GM23338 (cell line): Measurements from ENCODE around the gene CDC34. TPM values are rescaled to one million over a fixed set of nuclear protein-coding genes. Genes with fewer than 3 reads are reported as not detected.

Experiments used
- ATAC-seq: fragments of 200-7000 bp; cut with Tn5 transposase; 3 replicates; pipeline ENCODE4 v1.9.1; 2020
- DNase-seq: peaks from one replicate; pipeline ENCODE4 v3.0.0-alpha.2; 2015; ENCODE audit warnings: low spot score
- H2AFZ ChIP-seq: fragments of 200-600 bp; sonication (generic); 2 replicates; pipeline ENCODE4 v1.8.0; 2016; ENCODE audit warnings: antibody characterized with exemption, mild to moderate bottlenecking, moderate library complexity
- H3F3A ChIP-seq: fragments of 200-600 bp; sonication (generic); replicated peaks from 2 replicates; pipeline ENCODE4 v1.8.0; 2017; ENCODE audit warnings: antibody characterized with exemption, mixed run types, low read depth
- H3K27ac ChIP-seq: fragments of 200-600 bp; sonication (generic); 2 replicates; pipeline ENCODE4 v1.6.1; 2016; ENCODE audit warnings: low read depth
- H3K27me3 ChIP-seq: fragments of 200-600 bp; sonication (generic); 2 replicates; pipeline ENCODE4 v1.8.0; 2016; ENCODE audit warnings: mild to moderate bottlenecking, mixed run types, moderate library complexity; ENCODE audit not compliant: insufficient read depth
- H3K36me3 ChIP-seq: fragments of 200-600 bp; sonication (generic); 2 replicates; pipeline ENCODE4 v1.8.0; 2016; ENCODE audit warnings: mild to moderate bottlenecking; ENCODE audit not compliant: insufficient read depth
- H3K4me1 ChIP-seq: fragments of 200-600 bp; sonication (generic); 2 replicates; pipeline ENCODE4 v1.8.0; 2016; ENCODE audit warnings: mild to moderate bottlenecking, moderate library complexity; ENCODE audit not compliant: insufficient read depth
- H3K4me2 ChIP-seq: fragments of 200-600 bp; sonication (generic); 2 replicates; pipeline ENCODE4 v1.7.1; 2017; ENCODE audit warnings: mixed run types
- H3K4me3 ChIP-seq: fragments of 200-600 bp; sonication (generic); 2 replicates; pipeline ENCODE4 v1.6.1; 2016; ENCODE audit warnings: mixed run types
- H3K79me2 ChIP-seq: fragments of 200-600 bp; sonication (generic); replicated peaks from 2 replicates; pipeline ENCODE4 v1.8.0; 2017; ENCODE audit warnings: mild to moderate bottlenecking; ENCODE audit not compliant: insufficient read depth
- H3K9me2 ChIP-seq: fragments of 200-600 bp; sonication (generic); 2 replicates; pipeline ENCODE4 v1.8.0; 2017; ENCODE audit not compliant: insufficient read depth
- H4K20me1 ChIP-seq: fragments of 200-600 bp; sonication (generic); replicated peaks from 2 replicates; pipeline ENCODE4 v1.8.0; 2017; ENCODE audit warnings: mild to moderate bottlenecking; ENCODE audit not compliant: insufficient read depth
- H3K27ac Mint-ChIP-seq: 2 replicates; pipeline ENCODE4 v1.8.0; 2020; ENCODE audit warnings: inconsistent platforms, mild to moderate bottlenecking, moderate library complexity, mixed read lengths
- H3K27me3 Mint-ChIP-seq: 3 replicates; pipeline ENCODE4 v1.8.0; 2022; ENCODE audit warnings: low read depth, mild to moderate bottlenecking, moderate library complexity, mixed read lengths, inconsistent platforms; ENCODE audit not compliant: insufficient read depth, poor library complexity
- H3K36me3 Mint-ChIP-seq: 3 replicates; pipeline ENCODE4 v1.8.0; 2021; ENCODE audit warnings: low read depth, mild to moderate bottlenecking, inconsistent platforms, moderate library complexity, mixed read lengths
- H3K4me1 Mint-ChIP-seq: 3 replicates; pipeline ENCODE4 v1.8.0; 2020; ENCODE audit warnings: mild to moderate bottlenecking, inconsistent platforms, mixed read lengths
- H3K4me3 Mint-ChIP-seq: 3 replicates; pipeline ENCODE4 v1.8.0; 2021; ENCODE audit warnings: moderate library complexity, mild to moderate bottlenecking, inconsistent platforms, mixed read lengths
- H3K9me3 Mint-ChIP-seq: 3 replicates; pipeline ENCODE4 v1.8.0; 2020; ENCODE audit warnings: moderate library complexity, mild to moderate bottlenecking, inconsistent platforms, mixed read lengths
- CREB1 ChIP-seq: fragments of 250-450 bp; sonication (Bioruptor Pico); IDR thresholded peaks from 2 replicates; pipeline ENCODE4 v1.5.0; 2020; ENCODE audit warnings: low read depth, mild to moderate bottlenecking, moderate library complexity
- CTCF ChIP-seq, 2 experiments: fragments of 200-600 bp in 1 of 2; sonication (generic) in 1 of 2; conservative IDR thresholded peaks; 2 replicates each; pipeline versions ENCODE4 v1.5.1 to v1.6.1; 2016 to 2017; ENCODE audit warnings: antibody characterized with exemption in 2 of 2, low read depth in 2 of 2, mild to moderate bottlenecking in 2 of 2, moderate library complexity in 1 of 2
- ETS1 ChIP-seq: IDR thresholded peaks from 2 replicates; pipeline ENCODE4 v1.6.1; 2016; ENCODE audit warnings: antibody characterized with exemption
- EZH2 ChIP-seq: fragments of 200-600 bp; sonication (generic); IDR thresholded peaks from one replicate; pipeline ENCODE4 v1.8.0; 2017; ENCODE audit warnings: antibody characterized with exemption, mild to moderate bottlenecking, low read depth; ENCODE audit not compliant: unreplicated experiment
- EZH2phosphoT487 ChIP-seq: fragments of 200-600 bp; sonication (generic); IDR thresholded peaks from one replicate; pipeline ENCODE4 v1.8.1; 2018; ENCODE audit warnings: antibody characterized with exemption; ENCODE audit not compliant: unreplicated experiment
- JUNB ChIP-seq: IDR thresholded peaks from one replicate; pipeline ENCODE4 v1.6.1; 2016; ENCODE audit warnings: antibody characterized with exemption; ENCODE audit not compliant: unreplicated experiment
- NANOG ChIP-seq: IDR thresholded peaks from 2 replicates; pipeline ENCODE4 v1.6.1; 2016; ENCODE audit warnings: antibody characterized with exemption, borderline replicate concordance
- POLR2AphosphoS5 ChIP-seq: IDR thresholded peaks from 2 replicates; pipeline ENCODE4 v1.6.1; 2016; ENCODE audit warnings: antibody characterized with exemption, low read depth
- REST ChIP-seq: IDR thresholded peaks from one replicate; pipeline ENCODE4 v1.6.1; 2018; ENCODE audit warnings: antibody characterized with exemption; ENCODE audit not compliant: unreplicated experiment
- STAT1 ChIP-seq: IDR thresholded peaks from one replicate; pipeline ENCODE4 v1.6.1; 2016; ENCODE audit warnings: antibody characterized with exemption; ENCODE audit not compliant: unreplicated experiment
- ZNF114 ChIP-seq: fragments of 250-450 bp; sonication (Bioruptor Pico); IDR thresholded peaks from 2 replicates; pipeline ENCODE4 v1.5.0; 2020; ENCODE audit warnings: mild to moderate bottlenecking, moderate library complexity
- ZNF331 ChIP-seq: fragments of 250-450 bp; sonication (Bioruptor Pico); IDR thresholded peaks from 2 replicates; pipeline ENCODE4 v1.5.0; 2020; ENCODE audit warnings: low read depth, mild to moderate bottlenecking, moderate library complexity
- ZNF462 ChIP-seq: fragments of 250-450 bp; sonication (Bioruptor Pico); IDR thresholded peaks from 2 replicates; pipeline ENCODE4 v1.5.0; 2020; ENCODE audit warnings: mild to moderate bottlenecking, moderate library complexity
- polyA plus RNA-seq: library from polyadenylated mRNA; unstranded; fragments of >200 nt; fragmentation: Nextera tagmentation; extraction: Ambion mirVana; gene quantifications from 2 replicates; pipeline ENCODE4 v1.2.1, GENCODE V29; 2016
- total RNA-seq: library from RNA; depleted of rRNA; stranded (reverse); fragments of >200 nt; shearing (Covaris generic); gene quantifications from 2 replicates; pipeline ENCODE4 v1.2.3, GENCODE V29; 2014

Gene CDC34
- total and polyA plus RNA-seq, 2 experiments from 2014 or later: 114 to 148 TPM

- H2AFZ ChIP-seq: no peak overlapping the region
- no peak overlapping the region for H3K4me3 ChIP-seq
- H3K27me3 Mint-ChIP-seq: peaks cover 4% of the 10 kb centered on the region
- DNase-seq (no peak), ATAC-seq (no peak)
- H3F3A ChIP-seq: no peaks in the 10 kb centered on the region
- H3K4me1 Mint-ChIP-seq: peaks cover 6% of the 10 kb centered on the region
- H3K9me3 Mint-ChIP-seq: peaks cover 19% of the 10 kb centered on the region
- no peaks in the 10 kb centered on the region for H4K20me1 ChIP-seq
- no peak overlapping the region for H3K4me2 ChIP-seq
- H3K79me2 ChIP-seq: no peaks in the 10 kb centered on the region
- H3K27ac ChIP-seq: no peak overlapping the region
- H3K9me2 ChIP-seq: no peaks in the 10 kb centered on the region
- TF ChIP-seq POLR2AphosphoS5 (no peak), ETS1 (no peak), EZH2phosphoT487 (no peak), JUNB (no peak), ZNF114 (no peak), STAT1 (no peak), CTCF (conservative IDR thresholded peaks at IDR 0.05; ENCODE audit: low read depth in 2 of 2) (no peak), ZNF331 (CRISPR knock-in tag) (no peak), CREB1 (no peak), REST (no peak), ZNF462 (CRISPR knock-in tag) (no peak), EZH2 (no peak), NANOG (no peak)
- no peaks in the 10 kb centered on the region for H3K4me1 ChIP-seq
- H3K36me3 ChIP-seq: no peaks in the 10 kb centered on the region
- no peaks in the 10 kb centered on the region for H3K27me3 ChIP-seq
- H3K4me3 Mint-ChIP-seq: no peak overlapping the region
- H3K27ac Mint-ChIP-seq: no peak overlapping the region
- peaks cover 18% of the 10 kb centered on the region for H3K36me3 Mint-ChIP-seq
Measured at GRCh38 chr19:560121-560520, 28.6 kb downstream of the CDC34 start.
